ENCODE results near the gene SPPL2B. TPM values are rescaled to one million over a fixed set of nuclear protein-coding genes. Genes with fewer than 3 reads are reported as not detected.

Gene SPPL2B
- total RNA-seq, 2 experiments from 2014 or later: 73.5 to 80.7 TPM

GRCh38 chr19:2326699-2327360 lies 1.7 kb upstream of the SPPL2B start:
- H3K27me3 Mint-ChIP-seq (ENCODE audit: low read depth): no peaks in the 10 kb centered on the region
- no peaks in the 10 kb centered on the region for H3K9me3 Mint-ChIP-seq (ENCODE audit: insufficient read depth)
- ATAC-seq (no peak), DNase-seq (no peak)
- ChIA-PET CTCF (interaction anchor here (1.3 to 3.7 kb wide), 4 partner anchors 10 to 287 kb away, joined by 3 to 9 read pairs (median 4); no protein-coding TSS in a partner anchor), POLR2A (interaction anchor here (1.0 to 1.6 kb wide), 7 partner anchors 10 to 265 kb away, joined by 3 to 10 read pairs (median 4); partner anchors contain the start of genes GADD45B and LINGO3)
- H3K27ac Mint-ChIP-seq: peak overlapping the region; percentile 99
- H3K36me3 Mint-ChIP-seq (ENCODE audit: low read depth): peaks cover 38% of the 10 kb centered on the region
- H3K4me1 Mint-ChIP-seq (ENCODE audit: low read depth): peaks cover 60% of the 10 kb centered on the region
- H3K4me3 Mint-ChIP-seq: peak overlapping the region; percentile 96

- CTCF ChIA-PET: interaction anchor here (0.6 to 3.7 kb wide), 11 partner anchors 11 to 463 kb away, joined by 3 to 9 read pairs (median 3); no protein-coding TSS in a partner anchor
- H3K9me3 Mint-ChIP-seq (ENCODE audit: insufficient read depth): no peaks in the 10 kb centered on the region
- H3K27ac Mint-ChIP-seq: peak overlapping the region; percentile 99
- H3K4me1 Mint-ChIP-seq (ENCODE audit: low read depth): peaks cover 69% of the 10 kb centered on the region
- peaks cover 38% of the 10 kb centered on the region for H3K36me3 Mint-ChIP-seq (ENCODE audit: low read depth)
- H3K27me3 Mint-ChIP-seq (ENCODE audit: low read depth): no peaks in the 10 kb centered on the region
- H3K4me3 Mint-ChIP-seq: peak overlapping the region; percentile 96
- POLR2A ChIA-PET: interaction anchor here (0.6 to 1.6 kb wide), 13 partner anchors 11 to 266 kb away, joined by 3 to 10 read pairs (median 4); partner anchors contain the start of genes GADD45B and LINGO3
- peak; percentile 84 for DNase-seq
- ATAC-seq: peak; percentile 73
Observed at GRCh38 chr19:2327773-2328400, 597 bp upstream of the SPPL2B start.

- ChIA-PET CTCF (no interaction called here), POLR2A (interaction anchor here (0.8 kb wide), 1 partner anchor 291 kb away, joined by 3 read pairs; no protein-coding TSS in a partner anchor)
- no peak for DNase-seq
- Mint-ChIP-seq H3K27ac (peak overlapping the region; percentile 91), H3K4me3 (peak overlapping the region; percentile 96), H3K4me1 (ENCODE audit: low read depth) (peaks cover 76% of the 10 kb centered on the region), H3K27me3 (ENCODE audit: low read depth) (no peaks in the 10 kb centered on the region), H3K9me3 (ENCODE audit: insufficient read depth) (no peaks in the 10 kb centered on the region), H3K36me3 (ENCODE audit: low read depth) (peaks cover 36% of the 10 kb centered on the region)
- no peak for ATAC-seq
Observed at GRCh38 chr19:2329149-2329478, 630 bp downstream of the SPPL2B start.

- H3K36me3 Mint-ChIP-seq (ENCODE audit: low read depth): peaks cover 34% of the 10 kb centered on the region
- no peaks in the 10 kb centered on the region for H3K9me3 Mint-ChIP-seq (ENCODE audit: insufficient read depth)
- CTCF ChIA-PET: no interaction called here
- no peaks in the 10 kb centered on the region for H3K27me3 Mint-ChIP-seq (ENCODE audit: low read depth)
- no peak for DNase-seq
- peak overlapping the region; percentile 96 for H3K4me3 Mint-ChIP-seq
- no peak for ATAC-seq
- H3K27ac Mint-ChIP-seq: peak overlapping the region; percentile 91
- POLR2A ChIA-PET: interaction anchor here (0.8 to 1.4 kb wide), 2 partner anchors 147 to 291 kb away, joined by 3 read pairs; partner anchors contain the start of gene GADD45B
- H3K4me1 Mint-ChIP-seq (ENCODE audit: low read depth): peaks cover 74% of the 10 kb centered on the region
Observed at GRCh38 chr19:2329501-2329916, 1.0 kb downstream of the SPPL2B start.

- DNase-seq: no peak
- Mint-ChIP-seq H3K9me3 (ENCODE audit: insufficient read depth) (no peaks in the 10 kb centered on the region), H3K4me1 (ENCODE audit: low read depth) (peaks cover 69% of the 10 kb centered on the region), H3K27me3 (ENCODE audit: low read depth) (no peaks in the 10 kb centered on the region), H3K4me3 (peak overlapping the region; percentile 38), H3K27ac (peak overlapping the region; percentile 66), H3K36me3 (ENCODE audit: low read depth) (peaks cover 32% of the 10 kb centered on the region)
- ChIA-PET POLR2A (interaction anchor here (1.4 kb wide), 1 partner anchor 146 kb away, joined by 3 read pairs; the partner anchor contains the start of gene GADD45B), CTCF (no interaction called here)
- ATAC-seq: no peak
Observed at GRCh38 chr19:2330255-2330631, 1.8 kb downstream of the SPPL2B start.

- Mint-ChIP-seq H3K27me3 (ENCODE audit: low read depth) (no peaks in the 10 kb centered on the region), H3K9me3 (ENCODE audit: insufficient read depth) (no peaks in the 10 kb centered on the region), H3K4me1 (ENCODE audit: low read depth) (peaks cover 65% of the 10 kb centered on the region), H3K27ac (peak overlapping the region; percentile 66), H3K4me3 (peak overlapping the region; percentile 38), H3K36me3 (ENCODE audit: low read depth) (peaks cover 30% of the 10 kb centered on the region)
- ChIA-PET POLR2A (interaction anchor here (1.4 kb wide), 1 partner anchor 145 kb away, joined by 3 read pairs; the partner anchor contains the start of gene GADD45B), CTCF (interaction anchor here (1.7 kb wide), 1 partner anchor 62 kb away, joined by 5 read pairs; no protein-coding TSS in a partner anchor)
- no peak for DNase-seq
- ATAC-seq: no peak
Observed at GRCh38 chr19:2330632-2331284, 2.3 kb downstream of the SPPL2B start.

- Mint-ChIP-seq H3K4me3 (no peak overlapping the region), H3K27me3 (ENCODE audit: low read depth) (no peaks in the 10 kb centered on the region), H3K9me3 (ENCODE audit: insufficient read depth) (no peaks in the 10 kb centered on the region), H3K27ac (peak overlapping the region; percentile 97), H3K36me3 (ENCODE audit: low read depth) (peaks cover 29% of the 10 kb centered on the region), H3K4me1 (ENCODE audit: low read depth) (peaks cover 57% of the 10 kb centered on the region)
- DNase-seq (no peak), ATAC-seq (peak; percentile 1)
- POLR2A ChIA-PET: interaction anchor here (0.9 kb wide), 1 partner anchor 145 kb away, joined by 3 read pairs; no protein-coding TSS in a partner anchor
- CTCF ChIA-PET: interaction anchor here (0.9 to 1.7 kb wide), 2 partner anchors 61 to 71 kb away, joined by 3 to 5 read pairs; no protein-coding TSS in a partner anchor
Observed at GRCh38 chr19:2331601-2332246, 3.2 kb downstream of the SPPL2B start.

- peak; percentile 66 for ATAC-seq
- peak overlapping the region; percentile 97 for H3K27ac Mint-ChIP-seq
- H3K27me3 Mint-ChIP-seq (ENCODE audit: low read depth): no peaks in the 10 kb centered on the region
- no peaks in the 10 kb centered on the region for H3K9me3 Mint-ChIP-seq (ENCODE audit: insufficient read depth)
- peak; percentile 86 for DNase-seq
- H3K4me1 Mint-ChIP-seq (ENCODE audit: low read depth): peaks cover 49% of the 10 kb centered on the region
- peaks cover 25% of the 10 kb centered on the region for H3K36me3 Mint-ChIP-seq (ENCODE audit: low read depth)
- peak overlapping the region; percentile 61 for H3K4me3 Mint-ChIP-seq
- CTCF ChIA-PET: interaction anchor here (0.9 to 1.7 kb wide), 2 partner anchors 60 to 71 kb away, joined by 3 to 5 read pairs; no protein-coding TSS in a partner anchor
- POLR2A ChIA-PET: interaction anchor here (0.9 kb wide), 1 partner anchor 144 kb away, joined by 3 read pairs; no protein-coding TSS in a partner anchor
Observed at GRCh38 chr19:2332341-2333026, 4.0 kb downstream of the SPPL2B start.

- DNase-seq (no peak), ATAC-seq (no peak)
- Mint-ChIP-seq H3K9me3 (ENCODE audit: insufficient read depth) (no peaks in the 10 kb centered on the region), H3K27ac (peak overlapping the region; percentile 63), H3K4me1 (ENCODE audit: low read depth) (peaks cover 46% of the 10 kb centered on the region), H3K4me3 (no peak overlapping the region), H3K36me3 (ENCODE audit: low read depth) (peaks cover 21% of the 10 kb centered on the region), H3K27me3 (ENCODE audit: low read depth) (no peaks in the 10 kb centered on the region)
- CTCF ChIA-PET: no interaction called here
- POLR2A ChIA-PET: no interaction called here
Observed at GRCh38 chr19:2333027-2333806, 4.7 kb downstream of the SPPL2B start.

- POLR2A ChIA-PET: no interaction called here
- H3K27me3 Mint-ChIP-seq (ENCODE audit: low read depth): no peaks in the 10 kb centered on the region
- no peak overlapping the region for H3K4me3 Mint-ChIP-seq
- no peak for DNase-seq
- peaks cover 19% of the 10 kb centered on the region for H3K36me3 Mint-ChIP-seq (ENCODE audit: low read depth)
- CTCF ChIA-PET: no interaction called here
- ATAC-seq: no peak
- no peaks in the 10 kb centered on the region for H3K9me3 Mint-ChIP-seq (ENCODE audit: insufficient read depth)
- H3K27ac Mint-ChIP-seq: peak overlapping the region; percentile 63
- H3K4me1 Mint-ChIP-seq (ENCODE audit: low read depth): peaks cover 46% of the 10 kb centered on the region
Observed at GRCh38 chr19:2333807-2334211, 5.3 kb downstream of the SPPL2B start.
